Jurkat, Clone E6-1 (cell line): ENCODE results near the gene LSM6.

Experiments used
- DNase-seq: peaks from one replicate; pipeline ENCODE4 v3.0.0-alpha.2; 2011; ENCODE audit warnings: low read depth, low spot score
- H3K4me3 ChIP-seq: 2 replicates; pipeline ENCODE4 v1.5.1; 2011; ENCODE audit warnings: mild to moderate bottlenecking, low read length, control low read depth, moderate library complexity

The LSM6 gene

GRCh38 chr4:146182443-146182842 is 6.9 kb downstream of the LSM6 start:
- H3K4me3 ChIP-seq = no peak overlapping the region
- no peak for DNase-seq

DNA sequence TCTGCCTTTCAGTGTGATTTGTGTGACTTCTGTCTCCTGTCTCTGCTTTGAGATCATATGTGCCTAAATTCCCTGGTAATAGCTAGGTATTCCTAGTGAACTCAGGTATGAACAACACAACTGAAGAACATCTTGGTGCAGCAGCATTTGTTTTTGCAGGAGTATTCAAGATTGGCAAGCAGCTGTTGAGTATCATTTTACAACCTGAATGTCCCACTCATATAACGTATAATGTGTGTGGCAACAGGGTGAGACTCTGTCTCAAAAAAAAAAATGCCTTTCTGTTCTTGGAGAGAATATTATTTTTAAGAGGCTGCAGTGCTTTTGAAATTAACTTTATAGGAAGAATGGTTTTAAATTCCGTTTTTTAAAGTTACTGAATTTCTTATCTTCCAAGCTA is 7.7 kb downstream of the LSM6 start:
- no peak overlapping the region for H3K4me3 ChIP-seq
- no peak for DNase-seq

DNA sequence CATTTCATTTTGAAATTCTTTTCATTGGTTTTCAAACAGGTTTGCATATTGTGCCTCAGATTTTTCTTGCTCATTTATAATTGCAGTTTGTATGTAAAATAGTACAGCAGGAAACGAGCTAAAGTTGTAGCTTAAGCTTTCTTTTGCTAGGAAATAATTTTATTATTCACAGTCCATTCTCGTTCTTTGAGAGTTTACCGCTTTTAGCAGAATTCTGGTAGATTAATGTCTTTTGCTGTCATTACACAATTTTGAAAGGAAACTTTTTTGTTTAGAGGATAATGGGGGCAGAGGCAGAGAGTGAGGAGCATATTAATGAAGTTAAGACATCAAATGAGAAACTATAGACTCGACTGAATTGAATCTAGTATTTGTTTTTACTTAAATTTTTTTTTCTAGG is 10.5 kb downstream of the LSM6 start:
- no peak overlapping the region for H3K4me3 ChIP-seq
- no peak for DNase-seq

GRCh38 chr4:146186596-146186995 is 11.1 kb downstream of the LSM6 start:
- DNase-seq = no peak
- H3K4me3 ChIP-seq = no peak overlapping the region

- no peak overlapping the region for H3K4me3 ChIP-seq
- DNase-seq = no peak
Measured at GRCh38 chr4:146190456-146190855, 14.9 kb downstream of the LSM6 start.

- H3K4me3 ChIP-seq = no peak overlapping the region
- DNase-seq = no peak
Measured at GRCh38 chr4:146191766-146192458, 16.4 kb downstream of the LSM6 start.

DNA sequence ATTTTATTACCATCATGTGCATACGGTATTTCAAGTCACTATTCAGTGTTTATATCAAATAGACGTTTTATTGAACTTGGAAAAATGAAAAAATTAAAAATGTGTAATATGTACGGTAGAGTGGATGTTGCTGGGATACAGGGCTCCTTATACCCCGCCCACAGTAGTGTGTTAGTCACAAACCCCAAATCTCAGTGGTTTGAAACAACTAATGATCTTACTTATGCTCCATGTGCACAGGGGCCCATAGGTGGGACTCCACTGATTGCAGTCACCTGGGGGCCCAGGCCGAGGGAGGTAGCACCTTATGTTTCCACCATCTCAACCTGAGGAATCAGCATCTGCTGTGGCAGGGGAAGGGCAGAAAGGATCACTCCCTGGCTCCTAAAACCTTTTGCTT is 18.1 kb downstream of the LSM6 start:
- no peak overlapping the region for H3K4me3 ChIP-seq
- no peak for DNase-seq

DNA sequence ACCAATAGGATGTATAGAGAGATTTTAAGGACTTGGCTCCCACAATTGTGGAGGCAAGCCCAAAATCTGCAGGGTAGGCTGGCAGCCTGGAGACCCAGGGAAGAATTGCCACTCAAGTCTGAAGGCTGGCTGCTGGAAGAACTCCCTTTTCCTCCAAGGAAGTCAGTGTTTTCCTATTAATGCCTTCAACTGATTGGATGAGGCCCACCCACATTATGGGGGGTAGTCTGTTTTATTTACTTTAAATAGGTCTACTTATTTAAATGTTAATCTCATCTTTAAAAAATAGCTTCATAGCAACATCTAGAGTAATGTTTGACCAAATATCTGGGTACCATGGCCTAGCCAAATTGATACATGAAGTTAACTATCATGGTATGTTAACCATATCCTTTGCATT is 18.7 kb downstream of the LSM6 start:
- no peak for DNase-seq
- H3K4me3 ChIP-seq = no peak overlapping the region

DNA sequence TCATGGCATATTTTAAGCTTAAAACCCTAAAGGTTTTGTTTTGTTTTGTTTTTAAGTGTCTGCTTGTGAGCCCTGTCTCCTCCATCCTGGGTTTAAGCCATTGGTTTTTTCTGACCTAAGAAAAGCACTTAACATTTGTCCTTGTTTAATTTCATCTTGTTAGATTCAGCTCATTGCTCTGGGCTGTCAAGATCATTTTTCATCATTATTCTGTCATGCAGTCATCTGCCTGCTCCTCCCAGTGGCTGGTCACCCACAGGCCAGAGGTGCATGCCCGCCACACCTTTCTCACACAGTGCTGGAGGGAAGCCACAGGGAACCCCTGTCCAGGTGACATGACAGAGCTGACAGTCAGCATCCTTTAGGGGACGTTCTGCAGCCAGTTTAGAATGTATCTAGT is 27.1 kb downstream of the LSM6 start:
- no peak for DNase-seq
- H3K4me3 ChIP-seq = no peak overlapping the region

DNA sequence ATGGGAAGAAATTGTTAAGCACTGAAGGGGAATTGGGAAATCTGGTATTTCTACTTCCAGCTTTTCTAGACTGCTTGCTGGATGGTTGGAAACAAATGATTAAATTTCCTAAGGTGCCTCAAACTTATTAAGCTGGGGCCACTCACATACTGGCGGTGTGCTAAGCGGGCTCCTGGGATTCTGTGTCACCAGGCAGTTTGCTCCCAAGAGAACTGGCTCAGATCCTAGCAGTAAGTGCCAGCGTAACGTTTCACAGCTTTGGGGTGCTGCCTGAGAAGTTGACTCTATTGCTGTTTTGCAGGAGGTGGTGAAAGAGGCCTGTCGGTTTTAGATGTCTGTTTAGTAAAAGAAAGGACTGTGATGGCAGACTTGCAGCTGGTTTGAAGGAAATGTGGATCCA is 31.9 kb downstream of the LSM6 start:
- DNase-seq = no peak
- H3K4me3 ChIP-seq = no peak overlapping the region

DNA sequence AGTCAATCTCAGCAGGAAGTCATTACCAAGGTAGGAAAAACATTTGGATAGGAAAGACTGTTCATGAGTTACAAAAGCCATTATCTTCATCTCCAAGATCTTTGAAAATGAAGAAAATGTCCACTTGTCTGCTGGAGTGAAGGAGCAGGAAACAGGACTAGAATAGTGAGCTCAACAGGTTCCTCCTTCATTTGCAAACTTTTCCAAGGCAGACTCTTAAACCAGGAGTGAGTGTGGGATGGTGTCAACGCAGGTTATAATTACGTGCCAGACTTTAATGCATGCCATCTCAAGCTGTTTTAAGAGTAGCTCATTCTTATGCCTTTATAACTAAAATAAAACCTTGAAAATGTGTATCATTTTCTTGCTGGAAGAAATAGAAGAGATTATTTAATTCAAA is 35.4 kb downstream of the LSM6 start:
- DNase-seq = no peak
- no peak overlapping the region for H3K4me3 ChIP-seq

GRCh38 chr4:146211440-146211839 is 35.9 kb downstream of the LSM6 start:
- DNase-seq = peak; percentile 8
- no peak overlapping the region for H3K4me3 ChIP-seq

GRCh38 chr4:146212781-146213180 is 37.3 kb downstream of the LSM6 start:
- no peak for DNase-seq
- no peak overlapping the region for H3K4me3 ChIP-seq

DNA sequence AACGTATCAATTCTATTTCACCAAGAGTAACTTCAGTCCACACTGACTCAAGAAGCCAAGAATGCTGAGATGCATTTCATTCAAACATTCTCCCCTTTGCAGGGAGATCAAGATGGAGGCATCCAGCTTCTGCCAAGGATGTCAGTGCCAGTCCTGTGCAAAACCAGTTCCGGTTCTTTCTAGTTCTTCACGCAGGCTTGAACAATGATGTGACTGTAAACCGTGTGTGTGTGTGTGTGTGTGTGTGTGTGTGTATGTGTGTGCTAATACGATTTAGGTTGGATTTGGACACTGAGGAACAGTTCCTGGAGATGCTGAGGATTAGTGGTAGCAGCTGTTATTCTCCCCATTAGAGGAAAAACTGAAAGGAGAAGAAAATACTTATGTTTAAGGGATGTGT is 38.7 kb downstream of the LSM6 start, which contains the start of gene REELD1:
REELD1 (plus strand) TSS at position 301 of the 400 bp plus-strand sequence. CDS start 2,415 bp downstream, outside the sequence.
- DNase-seq = no peak
- H3K4me3 ChIP-seq = no peak within 1 kb of the TSS

- no peak for DNase-seq
- no peak overlapping the region for H3K4me3 ChIP-seq
Measured at GRCh38 chr4:146222313-146222712, 46.8 kb downstream of the LSM6 start.

- no peak for DNase-seq
- no peak overlapping the region for H3K4me3 ChIP-seq
Measured at GRCh38 chr4:146224326-146224966, 48.9 kb downstream of the LSM6 start.

DNA sequence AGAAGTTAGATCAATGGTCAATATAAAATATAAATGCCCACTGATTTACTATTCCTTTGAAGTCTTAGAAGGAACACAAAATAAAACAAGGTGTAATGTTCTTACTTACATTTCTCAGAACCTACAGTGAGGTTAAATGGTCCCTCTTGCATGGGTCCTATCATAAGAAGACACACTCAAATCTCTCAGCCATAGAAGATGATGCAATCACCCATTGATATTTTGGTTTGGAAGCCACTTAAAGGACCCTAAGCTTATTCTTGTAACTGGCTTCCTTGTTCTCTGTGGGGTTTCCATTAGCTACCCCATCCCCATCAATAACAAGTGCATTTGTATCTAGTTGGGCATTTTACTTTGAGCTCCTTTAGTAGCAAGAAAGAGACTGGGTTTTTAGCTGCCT is 53.9 kb downstream of the LSM6 start:
- no peak overlapping the region for H3K4me3 ChIP-seq
- DNase-seq = no peak

DNA sequence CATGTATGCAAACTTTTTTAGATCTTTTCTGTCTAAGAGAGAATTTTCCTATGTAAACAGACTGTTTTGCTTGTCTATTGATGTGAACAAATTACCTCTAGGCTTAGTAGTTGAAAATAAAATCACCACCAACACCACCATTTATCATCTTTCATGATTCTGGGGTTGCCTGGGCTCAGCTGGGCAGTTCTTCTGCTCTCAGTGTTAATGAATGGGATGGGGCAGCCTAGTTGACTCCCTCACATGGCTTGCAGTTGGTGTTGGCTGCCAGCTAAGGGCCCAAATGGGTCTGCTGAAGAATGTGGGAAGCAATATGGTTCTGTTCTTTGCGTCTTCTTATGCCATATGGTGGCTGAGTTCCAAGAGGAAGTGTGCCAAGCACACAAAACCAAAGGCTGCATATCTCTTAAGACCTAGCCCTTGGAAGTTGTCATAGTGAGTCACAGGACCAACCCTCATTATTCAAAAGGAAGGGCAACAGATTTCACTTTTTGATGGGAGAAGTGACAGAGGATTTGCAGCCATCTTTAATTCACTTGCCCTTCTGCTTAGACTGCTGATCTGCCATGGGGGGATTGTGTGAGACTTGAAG is 56.7 kb downstream of the LSM6 start:
- H3K4me3 ChIP-seq = no peak overlapping the region
- DNase-seq = no peak

DNA sequence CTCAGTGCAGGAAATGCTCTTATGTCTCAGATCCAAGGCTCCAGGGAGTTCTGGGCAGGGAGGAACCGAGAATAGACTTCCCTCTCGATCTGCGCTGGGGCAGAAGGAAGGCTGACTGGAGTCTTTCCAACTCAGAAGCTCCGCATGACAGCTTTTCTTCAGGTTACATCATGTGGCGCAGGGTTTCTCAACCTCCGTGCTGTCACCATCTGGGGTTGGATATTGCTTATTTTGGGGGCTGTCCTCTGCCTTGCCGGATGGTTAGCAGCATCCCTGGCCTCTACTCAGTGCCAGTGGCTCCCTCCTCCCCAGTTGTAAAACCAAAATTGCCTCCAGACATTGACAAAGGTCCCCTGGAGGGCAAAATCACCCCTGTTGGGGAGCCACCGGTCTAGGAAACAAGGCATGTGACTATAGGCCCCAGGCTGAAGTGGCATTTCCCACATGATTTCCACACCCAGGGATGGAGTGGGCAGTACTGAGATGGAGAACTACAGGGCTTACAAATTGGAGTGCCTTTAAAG is 60.2 kb downstream of the LSM6 start:
- DNase-seq = no peak
- H3K4me3 ChIP-seq = no peak overlapping the region

DNA sequence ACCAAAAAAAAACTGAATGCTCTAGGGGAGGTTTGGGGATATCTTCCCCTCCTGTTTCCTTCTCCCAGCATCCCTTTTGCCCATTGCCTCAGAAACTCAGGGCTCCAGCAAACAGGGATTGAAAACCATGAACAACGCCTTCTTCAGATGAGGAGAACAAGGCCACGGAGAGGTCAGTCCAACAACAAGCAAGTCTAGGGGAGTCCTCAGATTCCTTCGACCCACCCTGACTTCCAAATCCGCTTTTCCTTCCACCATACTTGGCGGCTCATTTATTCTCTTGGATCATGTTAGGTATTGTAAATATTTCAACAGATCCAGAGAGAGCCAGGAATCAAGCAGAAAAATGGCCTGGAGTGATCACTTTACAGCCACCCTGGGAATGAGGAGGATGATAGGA is 60.7 kb downstream of the LSM6 start:
- no peak for DNase-seq
- H3K4me3 ChIP-seq = no peak overlapping the region
